Tibial nerve (tissue), 4 donors: ENCODE data around the gene SLC51A. TPM values are rescaled to one million over a fixed set of nuclear protein-coding genes. Genes with fewer than 3 reads are reported as not detected.
"Not testable (repeated sequence)": the region's sequence is repeated elsewhere in the genome, so short reads cannot be mapped to it uniquely, and the experiment has no call there.

Experiments
- DNase-seq, 2 donors: peaks; one replicate each; pipeline ENCODE4 v3.0.0-alpha.2; 2019; ENCODE audit warnings: low spot score in 2 of 2
- H3K27ac ChIP-seq, 4 donors: fragments of 200-600 bp; sonication (generic) in 3 of 4; one replicate each; pipeline ENCODE4 v1.5.1; 2017 to 2019; ENCODE audit warnings: mild to moderate bottlenecking in 1 of 4
- H3K27me3 ChIP-seq, 2 donors: fragments of 200-600 bp; sonication (generic) in 1 of 2; one replicate each; pipeline versions ENCODE4 v1.5.1 to v1.6.0; 2017 to 2019
- H3K36me3 ChIP-seq, 3 donors: fragments of 200-600 bp; sonication (generic); one replicate each; pipeline ENCODE4 v1.5.1; 2018 to 2019
- H3K4me1 ChIP-seq, 4 donors: fragments of 200-600 bp; sonication (generic) in 3 of 4; one replicate each; pipeline ENCODE4 v1.5.1; 2017 to 2019
- H3K4me3 ChIP-seq, 4 donors: fragments of 200-600 bp; sonication (generic) in 3 of 4; one replicate each; pipeline ENCODE4 v1.5.1; 2017 to 2019; ENCODE audit warnings: mild to moderate bottlenecking in 1 of 4, moderate library complexity in 1 of 4
- H3K9me3 ChIP-seq, 4 donors: fragments of 200-600 bp; sonication (generic) in 3 of 4; one replicate each; pipeline ENCODE4 v1.5.1; 2017 to 2019
- CTCF ChIP-seq, 5 experiments: fragments of 200-600 bp in 3 of 5; fragments of 450-650 bp in 2 of 5; sonication (generic) in 3 of 5; IDR thresholded peaks; one replicate each; pipeline ENCODE4 v1.5.1; 2016 to 2019; ENCODE audit warnings: antibody characterized with exemption in 5 of 5, mild to moderate bottlenecking in 3 of 5, moderate library complexity in 2 of 5
- EP300 ChIP-seq, 2 donors: sonication (generic); formaldehyde crosslinking; IDR thresholded peaks; one replicate each; pipeline ENCODE4 v1.6.1; 2017; ENCODE audit warnings: antibody characterized with exemption in 2 of 2, mild to moderate bottlenecking in 1 of 2
- POLR2A ChIP-seq, 2 donors: fragments of 450-650 bp; IDR thresholded peaks; one replicate each; pipeline ENCODE4 v1.6.1; 2017; ENCODE audit warnings: antibody characterized with exemption in 2 of 2, mild to moderate bottlenecking in 2 of 2, moderate library complexity in 2 of 2
- WGBS, 2 donors: methylation state at CpG; one replicate each; pipeline ENCODE4 v1.1.5; 2018; 5-methylcytosine and 5-hydroxymethylcytosine counted together
- total RNA-seq, 4 donors: library from RNA; depleted of rRNA; stranded (reverse); fragments of >200 nt; gene quantifications; one replicate each; pipeline ENCODE4 v1.1.0, GENCODE V29; 2016

The SLC51A gene
- under 1 TPM in 2 of 4 donors, not detected in 2; 0.30 to 0.66 TPM for total RNA-seq

- Histone ChIP-seq H3K9me3 (no peaks in the 10 kb centered on the region), H3K36me3 (no peaks in the 10 kb centered on the region), H3K27ac (no peak within 1 kb of the TSS), H3K4me3 (peak within 1 kb of the TSS in 1 of 4 donors; percentile 18), H3K27me3 (peaks cover 0 to 16% of the 10 kb centered on the region in 2 donors), H3K4me1 (peaks cover 0 to 17% (median 5%) of the 10 kb centered on the region in 4 donors)
- no peak for DNase-seq
- 48 to 60% methylated on average over 9 to 15 of the region's 15 CpGs for WGBS, 2 donors
- TF ChIP-seq CTCF (IDR thresholded peaks at IDR 0.05): no peak
- no peak for TF ChIP-seq EP300 (IDR thresholded peaks at IDR 0.05)
- TF ChIP-seq POLR2A (IDR thresholded peaks at IDR 0.05): no peak
These were observed at the start of gene SLC51A for GRCh38 chr3:196216089-196216564. TSS of gene SLC51A (plus strand) at chr3:196216534. CDS start at chr3:196216713, 179 bp downstream.

- Histone ChIP-seq H3K27ac (no peak overlapping the region), H3K9me3 (no peaks in the 10 kb centered on the region), H3K4me1 (peaks cover 0 to 13% (median 6%) of the 10 kb centered on the region in 4 donors), H3K27me3 (no peaks in the 10 kb centered on the region), H3K4me3 (no peak overlapping the region), H3K36me3 (no peaks in the 10 kb centered on the region)
- no peak for DNase-seq
- WGBS, 2 donors: 89 to 93% methylated on average over 7 of the region's 7 CpGs
- TF ChIP-seq POLR2A (IDR thresholded peaks at IDR 0.05) (no peak), EP300 (IDR thresholded peaks at IDR 0.05) (no peak), CTCF (IDR thresholded peaks at IDR 0.05) (no peak)
These were observed 49.6 kb upstream of the SLC51A start for GRCh38 chr3:196166741-196167140.

GRCh38 chr3:196168808-196169391, 47.4 kb upstream of the SLC51A start:
- DNase-seq: no peak
- no peak overlapping the region for H3K27ac ChIP-seq
- 57 to 59% methylated on average over 6 of the region's 6 CpGs for WGBS, 2 donors
- peaks cover 0 to 5% (median 2%) of the 10 kb centered on the region in 4 donors for H3K4me1 ChIP-seq
- H3K4me3 ChIP-seq: no peak overlapping the region
- TF ChIP-seq CTCF (IDR thresholded peaks at IDR 0.05) (no peak), EP300 (IDR thresholded peaks at IDR 0.05) (no peak), POLR2A (IDR thresholded peaks at IDR 0.05) (no peak)
- no peaks in the 10 kb centered on the region for H3K36me3 ChIP-seq
- H3K9me3 ChIP-seq: no peaks in the 10 kb centered on the region
- no peaks in the 10 kb centered on the region for H3K27me3 ChIP-seq

GRCh38 chr3:196169836-196170240, 46.5 kb upstream of the SLC51A start:
- WGBS, 2 donors: 86 to 92% methylated on average over 5 of the region's 5 CpGs
- Histone ChIP-seq H3K36me3 (no peaks in the 10 kb centered on the region), H3K27ac (no peak overlapping the region), H3K9me3 (no peaks in the 10 kb centered on the region), H3K4me1 (no peaks in the 10 kb centered on the region), H3K4me3 (no peak overlapping the region), H3K27me3 (no peaks in the 10 kb centered on the region)
- DNase-seq: no peak
- TF ChIP-seq EP300 (IDR thresholded peaks at IDR 0.05) (no peak), CTCF (IDR thresholded peaks at IDR 0.05) (no peak), POLR2A (IDR thresholded peaks at IDR 0.05) (no peak)

- not testable (repeated sequence) for H3K36me3 ChIP-seq, H3K27ac ChIP-seq, H3K9me3 ChIP-seq, H3K4me1 ChIP-seq, H3K27me3 ChIP-seq, DNase-seq, H3K4me3 ChIP-seq
- 97 to 98% methylated on average over 12 of the region's 12 CpGs for WGBS, 2 donors
These were observed 46.0 kb upstream of the SLC51A start for GRCh38 chr3:196170296-196170695.
